HG02610 (cell line): Measurements from ENCODE around the gene FGF19.
"Not testable (repeated sequence)": the region's sequence is repeated elsewhere in the genome, so short reads cannot be mapped to it uniquely, and the experiment has no call there.

ENCODE experiments used
- ATAC-seq: cut with Tn5 transposase; IDR thresholded peaks from one replicate; pipeline ENCODE4 v1.9.1; 2021; ENCODE audit warnings: mild to moderate bottlenecking, moderate library complexity; ENCODE audit not compliant: unreplicated experiment

FGF19 gene

GRCh38 chr11:69697469-69697843 lies 6.4 kb downstream of the FGF19 start:
- ATAC-seq = no peak

- no peak for ATAC-seq
Measured at GRCh38 chr11:69696749-69697468, 6.9 kb downstream of the FGF19 start.

GRCh38 chr11:69695995-69696394 lies 7.8 kb downstream of the FGF19 start:
- not testable (repeated sequence) for ATAC-seq

DNA sequence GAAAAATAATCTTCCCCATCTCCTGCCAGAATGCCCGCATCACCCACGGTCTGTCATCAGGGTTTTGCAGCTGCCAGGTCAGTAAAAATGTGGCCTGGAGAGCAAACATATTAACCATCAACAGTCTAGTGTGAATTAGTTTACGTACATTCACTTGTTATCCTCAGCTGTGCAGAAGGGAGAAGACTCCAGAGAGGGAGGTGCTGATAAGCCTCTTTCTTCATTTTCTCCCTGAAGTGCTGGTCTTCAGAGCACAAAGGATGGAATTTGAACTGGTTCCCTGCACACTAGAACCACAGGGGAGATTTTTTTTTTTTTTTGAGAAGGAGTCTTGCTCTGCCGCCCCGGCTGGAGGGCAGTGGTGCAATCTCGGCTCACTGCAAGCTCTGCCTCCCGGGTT lies 8.2 kb downstream of the FGF19 start:
- ATAC-seq = no peak

DNA sequence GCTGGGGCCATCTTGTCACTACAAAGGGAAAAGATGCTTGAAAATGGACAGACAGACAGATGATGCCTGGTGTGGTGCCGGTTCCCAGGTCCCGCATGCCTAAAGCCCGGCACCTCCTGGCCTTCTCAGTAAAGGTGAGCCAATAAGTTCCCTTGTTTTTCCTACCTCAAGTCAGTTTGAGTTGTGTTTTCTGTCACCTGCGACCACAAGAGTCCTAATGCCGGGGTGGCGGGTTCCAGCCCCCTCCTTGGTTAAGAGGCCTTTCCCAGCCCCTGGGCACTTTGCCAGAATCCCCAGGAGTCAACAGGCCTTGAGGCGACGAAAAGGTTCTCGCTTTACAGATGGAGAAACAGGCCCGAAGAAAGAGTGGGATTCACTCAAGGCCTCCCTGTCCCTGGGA lies 9.0 kb downstream of the FGF19 start:
- no peak for ATAC-seq

- ATAC-seq = no peak
Measured at GRCh38 chr11:69692422-69692821, 11.4 kb downstream of the FGF19 start.

GRCh38 chr11:69691463-69691862 lies 12.4 kb downstream of the FGF19 start:
- no peak for ATAC-seq

- no peak for ATAC-seq
Measured at GRCh38 chr11:69689484-69690319, 14.1 kb downstream of the FGF19 start.

GRCh38 chr11:69687969-69688771 lies 15.7 kb downstream of the FGF19 start:
- ATAC-seq = not testable (repeated sequence)

DNA sequence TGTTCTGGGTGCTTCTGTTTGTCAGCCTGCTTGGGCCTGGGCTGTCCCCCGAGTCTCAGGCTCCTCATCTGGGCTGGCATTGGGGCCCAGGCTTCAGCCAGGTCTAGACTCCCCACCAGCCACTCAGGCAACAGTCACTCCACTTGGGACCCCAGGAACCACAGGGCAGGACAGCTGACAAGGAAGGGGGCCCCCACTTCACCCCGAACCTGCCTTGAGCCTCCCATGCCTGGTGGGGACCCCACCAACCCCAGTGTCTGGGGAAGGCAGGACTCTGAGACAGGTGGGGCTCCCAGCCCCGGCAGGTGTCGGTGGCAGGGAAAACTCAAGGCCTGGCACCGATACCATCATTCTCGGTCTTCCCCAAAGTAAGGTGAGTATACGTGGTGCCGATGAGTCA lies 17.0 kb downstream of the FGF19 start:
- ATAC-seq = no peak

DNA sequence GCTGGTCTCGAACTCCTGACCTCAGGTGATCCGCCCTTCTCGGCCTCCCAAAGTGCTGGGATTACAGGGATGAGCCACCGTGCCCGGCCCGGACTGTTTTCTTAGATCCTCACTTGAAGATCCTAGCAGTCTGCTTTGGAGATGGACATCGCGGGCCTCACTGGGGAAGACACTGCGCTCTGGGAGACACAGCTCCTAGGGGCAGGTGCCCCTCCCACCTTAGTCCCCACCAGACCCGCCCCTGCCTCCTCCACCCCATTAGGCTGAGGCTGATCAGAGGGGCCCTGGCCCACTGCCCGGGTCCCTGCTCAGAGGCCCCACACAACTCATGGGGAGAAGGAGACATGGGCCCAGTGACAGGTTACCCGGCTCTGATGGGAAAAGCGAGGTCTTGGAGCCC lies 17.4 kb downstream of the FGF19 start:
- no peak for ATAC-seq

GRCh38 chr11:69685348-69685747 lies 18.5 kb downstream of the FGF19 start:
- no peak for ATAC-seq

DNA sequence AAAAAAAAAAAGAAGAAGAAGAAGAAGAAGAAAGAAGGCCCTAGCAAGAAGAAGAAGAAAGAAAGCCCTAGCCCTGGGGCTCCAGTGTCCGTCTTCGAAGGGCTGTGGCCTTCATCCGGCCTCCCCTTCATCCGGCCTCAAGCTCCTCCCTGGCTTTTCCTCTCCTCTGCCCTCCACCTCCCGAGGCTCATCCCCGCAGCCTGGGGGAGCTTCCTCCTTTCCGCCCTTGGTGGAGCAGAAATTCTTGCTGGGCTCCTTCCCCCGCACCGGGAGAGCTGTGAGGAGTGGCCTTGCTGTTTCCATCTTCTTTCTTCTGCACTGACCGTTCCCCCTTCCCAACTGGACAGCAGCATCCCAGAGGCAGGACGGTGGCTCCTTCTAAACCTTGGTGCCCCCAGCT lies 19.2 kb downstream of the FGF19 start:
- ATAC-seq = no peak

DNA sequence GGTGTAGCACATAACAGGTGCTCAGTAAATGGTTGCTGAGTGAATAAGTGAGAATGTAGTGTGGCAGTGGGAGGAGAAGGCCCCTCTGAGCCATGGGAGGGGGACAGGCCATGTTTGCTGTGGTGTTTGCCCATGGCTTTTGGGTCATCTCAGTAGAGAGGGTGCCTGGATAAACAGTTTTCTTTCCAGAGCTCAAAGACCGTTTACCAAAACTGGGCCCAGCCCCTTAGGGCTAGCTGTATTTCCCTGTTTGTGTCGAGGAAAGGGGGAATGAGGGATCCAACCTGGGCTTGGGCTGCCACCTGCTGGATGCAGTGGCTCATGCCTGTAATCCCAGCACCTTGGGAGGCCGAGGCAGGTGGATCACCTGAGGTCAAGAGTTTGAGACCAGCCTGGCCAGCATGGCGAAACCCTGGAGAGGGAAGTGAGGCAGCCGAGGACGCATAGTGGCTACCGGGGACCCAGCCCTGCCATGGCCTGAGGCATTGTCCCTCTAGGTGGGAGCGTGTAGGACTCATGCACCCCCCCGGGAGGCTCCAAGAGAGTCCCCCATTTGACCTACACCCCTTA lies 20.0 kb downstream of the FGF19 start:
- no peak for ATAC-seq

DNA sequence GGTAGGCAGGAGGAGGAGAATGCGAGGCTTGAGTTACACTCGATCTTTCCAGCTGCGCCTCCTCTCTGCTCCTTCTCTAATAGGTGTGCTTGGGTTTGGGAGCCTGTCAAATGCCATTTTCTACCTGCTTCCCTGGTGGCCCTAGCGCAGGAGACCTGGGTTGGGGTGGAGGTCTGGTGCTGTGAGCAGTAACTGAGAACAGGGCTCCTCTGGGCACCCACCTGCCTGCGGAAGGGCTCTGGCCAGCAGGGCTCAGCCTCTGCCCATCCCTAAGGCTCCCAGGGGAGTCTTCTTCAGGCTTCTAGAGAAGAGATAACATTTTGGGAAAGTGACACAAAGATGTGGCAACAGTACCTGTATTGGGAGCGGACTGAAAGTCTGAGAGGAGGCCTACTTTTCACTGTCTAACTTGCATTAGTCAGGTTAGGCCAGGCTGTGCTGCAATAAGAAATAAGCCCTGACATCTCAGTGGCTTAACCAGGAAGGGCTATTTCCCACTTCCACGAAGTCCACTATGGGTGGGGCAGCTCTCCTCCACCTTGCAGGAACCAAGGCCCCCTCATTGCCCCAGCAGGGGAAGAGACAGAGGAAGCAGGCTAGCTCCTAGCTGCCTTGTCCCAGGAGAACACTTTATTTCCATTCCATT lies 21.0 kb downstream of the FGF19 start:
- no peak for ATAC-seq

DNA sequence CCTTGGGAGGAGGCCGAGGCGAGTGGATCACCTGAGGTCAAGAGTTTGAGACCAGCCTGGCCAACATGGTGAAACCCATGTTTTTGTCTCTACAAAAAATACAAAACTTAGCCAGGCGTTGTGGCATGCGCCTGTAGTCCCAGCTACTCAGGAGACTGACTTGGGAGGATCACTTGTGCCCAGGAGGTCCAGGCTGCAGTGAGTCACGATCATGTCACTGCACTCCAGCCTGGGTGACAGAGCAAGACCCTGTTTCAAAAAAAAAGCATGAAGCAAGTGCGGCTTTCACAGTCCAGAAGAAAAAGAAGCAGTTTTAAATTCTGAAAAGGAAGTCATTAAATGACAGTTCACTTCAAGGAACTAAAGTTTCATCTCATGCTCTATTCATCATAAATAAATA lies 21.6 kb downstream of the FGF19 start:
- ATAC-seq = no peak

DNA sequence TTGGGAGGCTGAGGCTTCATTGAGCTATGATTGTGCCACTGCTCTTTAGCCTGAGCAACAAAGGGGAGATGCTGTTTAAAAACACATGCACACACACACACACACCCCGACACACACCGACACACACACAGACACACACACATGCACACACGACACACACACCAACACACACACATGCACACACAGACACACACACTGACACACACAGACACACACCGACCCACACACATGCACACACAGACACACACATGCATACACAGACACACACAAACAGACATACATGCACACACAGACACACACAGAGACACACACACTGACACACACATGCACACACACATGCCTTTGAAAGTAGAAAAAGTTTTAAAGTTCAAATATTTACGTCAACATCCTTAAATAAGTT lies 23.1 kb downstream of the FGF19 start:
- ATAC-seq = no peak

DNA sequence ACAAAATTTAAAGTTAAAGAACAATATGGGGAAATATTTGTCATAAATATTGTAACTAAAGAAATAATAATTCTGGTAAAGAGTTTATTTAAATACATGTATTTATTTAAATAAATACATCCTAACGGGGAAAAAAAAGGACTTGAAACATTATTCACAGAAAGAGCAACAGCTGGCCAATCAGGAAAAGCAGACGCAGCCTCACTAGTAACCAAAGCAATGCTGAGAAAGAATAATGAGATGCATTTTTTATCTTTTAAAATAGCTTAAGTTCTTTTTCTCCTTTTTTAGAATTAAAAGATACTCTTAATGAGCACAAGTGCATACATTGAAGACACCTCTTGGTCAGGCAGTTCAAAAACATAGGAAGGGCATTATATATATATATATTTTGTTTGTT lies 26.1 kb downstream of the FGF19 start:
- no peak for ATAC-seq

DNA sequence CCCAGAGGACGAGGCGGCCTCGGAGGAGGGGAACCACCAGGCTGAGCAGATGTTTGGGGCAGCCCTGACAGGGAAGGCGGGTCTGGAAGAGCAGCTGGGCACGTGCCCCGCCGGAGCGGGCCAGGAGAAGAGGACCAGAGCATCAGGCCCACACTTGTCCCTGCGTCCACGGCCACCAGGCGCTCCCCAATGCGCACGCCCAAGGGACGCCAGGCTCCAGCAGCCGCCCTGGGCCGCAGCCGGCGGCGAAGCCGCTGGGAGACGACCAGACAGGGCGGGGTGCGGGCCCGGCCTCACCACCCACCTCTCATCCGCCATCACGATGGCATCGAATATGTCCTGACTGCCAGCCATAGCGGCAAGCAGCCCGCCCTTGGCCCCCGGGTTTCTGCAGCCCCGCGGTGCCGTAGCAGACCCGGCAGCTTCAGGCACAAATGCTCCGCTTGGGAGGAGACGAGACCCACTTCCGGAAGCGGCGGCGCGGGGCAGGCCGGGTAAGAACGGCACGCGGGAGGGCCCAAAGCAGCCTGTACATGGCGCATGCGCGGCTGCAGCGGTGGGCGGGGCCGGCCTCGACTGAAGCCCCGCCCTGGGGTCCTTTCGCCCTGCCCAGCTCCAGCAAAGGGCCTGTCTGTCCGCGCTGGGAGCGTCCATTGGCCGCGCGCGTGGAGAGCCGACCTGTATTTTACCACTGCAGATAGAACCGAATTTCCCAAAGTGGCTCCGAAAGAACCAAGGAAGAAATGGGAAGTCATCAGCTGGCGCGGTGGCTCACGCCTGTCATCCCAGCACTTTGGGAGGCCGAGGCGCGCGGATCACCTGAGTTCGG lies 28.7 kb downstream of the FGF19 start, which contains the start of gene LTO1:
Gene LTO1, minus strand, starts transcription at position 468 of the 829 bp plus-strand sequence. Its CDS starts 114 bp downstream, at position 354.
- peak; percentile 75 for ATAC-seq
